Measurements from ENCODE around the gene AFTPH. TPM values are rescaled to one million over a fixed set of nuclear protein-coding genes. Genes with fewer than 3 reads are reported as not detected.

The AFTPH gene
- polyA plus RNA-seq, 1 experiment, result 22.0 TPM

GRCh38 chr2:64609227-64609941 lies 85.3 kb downstream of the AFTPH start:
- ChIA-PET CTCF (interaction anchor here (0.9 to 3.1 kb wide), 6 partner anchors 9 to 264 kb away, joined by 3 to 9 read pairs (median 4); no protein-coding TSS in a partner anchor), POLR2A (interaction anchor here (0.6 kb wide), 1 partner anchor 258 kb away, joined by 3 read pairs; no protein-coding TSS in a partner anchor)
- Histone ChIP-seq H3K4me3 (ENCODE audit: low read depth, low read length) (peak overlapping the region; percentile 41), H3K27me3 (ENCODE audit: control insufficient read depth, insufficient read depth, low read length) (peaks cover 50% of the 10 kb centered on the region), H3K9me3 (ENCODE audit: control insufficient read depth, insufficient read depth, low read length) (peaks cover under 1% of the 10 kb centered on the region), H3K27ac (ENCODE audit: low read depth, low read length) (no peak overlapping the region)
- DNase-seq (ENCODE audit: low read depth, low spot score), result no peak
- no peak; the same call in 1 of the 2 replicates for TF ChIP-seq CTCF (IDR thresholded peaks at IDR 0.05; ENCODE audit: low read depth, low read length)

GRCh38 chr2:64609942-64610281 lies 85.8 kb downstream of the AFTPH start:
- ChIA-PET POLR2A (no interaction called here), CTCF (interaction anchor here (0.9 to 3.1 kb wide), 5 partner anchors 9 to 263 kb away, joined by 3 to 9 read pairs (median 4); no protein-coding TSS in a partner anchor)
- Histone ChIP-seq H3K27ac (ENCODE audit: low read depth, low read length) (no peak overlapping the region), H3K4me3 (ENCODE audit: low read depth, low read length) (no peak overlapping the region), H3K27me3 (ENCODE audit: control insufficient read depth, insufficient read depth, low read length) (peaks cover 45% of the 10 kb centered on the region), H3K9me3 (ENCODE audit: control insufficient read depth, insufficient read depth, low read length) (no peaks in the 10 kb centered on the region; the same call in 1 of the 2 replicates)
- DNase-seq (ENCODE audit: low read depth, low spot score), result no peak
- no peak for TF ChIP-seq CTCF (IDR thresholded peaks at IDR 0.05; ENCODE audit: low read depth, low read length)

GRCh38 chr2:64610316-64610855 lies 86.3 kb downstream of the AFTPH start:
- Histone ChIP-seq H3K9me3 (ENCODE audit: control insufficient read depth, insufficient read depth, low read length) (no peaks in the 10 kb centered on the region; the same call in 1 of the 2 replicates), H3K27ac (ENCODE audit: low read depth, low read length) (no peak overlapping the region), H3K4me3 (ENCODE audit: low read depth, low read length) (no peak overlapping the region), H3K27me3 (ENCODE audit: control insufficient read depth, insufficient read depth, low read length) (peaks cover 45% of the 10 kb centered on the region)
- no peak for DNase-seq (ENCODE audit: low read depth, low spot score)
- ChIA-PET CTCF (interaction anchor here (0.9 to 1.8 kb wide), 2 partner anchors 8 to 16 kb away, joined by 4 to 9 read pairs; no protein-coding TSS in a partner anchor), POLR2A (no interaction called here)
- no peak for TF ChIP-seq CTCF (IDR thresholded peaks at IDR 0.05; ENCODE audit: low read depth, low read length)

- Histone ChIP-seq H3K27ac (ENCODE audit: low read depth, low read length) (no peak overlapping the region), H3K27me3 (ENCODE audit: control insufficient read depth, insufficient read depth, low read length) (peaks cover 50% of the 10 kb centered on the region), H3K9me3 (ENCODE audit: control insufficient read depth, insufficient read depth, low read length) (no peaks in the 10 kb centered on the region; the same call in 1 of the 2 replicates), H3K4me3 (ENCODE audit: low read depth, low read length) (no peak overlapping the region)
- ChIA-PET CTCF (no interaction called here), POLR2A (no interaction called here)
- no peak for TF ChIP-seq CTCF (IDR thresholded peaks at IDR 0.05; ENCODE audit: low read depth, low read length)
- no peak for DNase-seq (ENCODE audit: low read depth, low spot score)
Observed at GRCh38 chr2:64612575-64613195, 88.6 kb downstream of the AFTPH start.

- no peak for TF ChIP-seq CTCF (IDR thresholded peaks at IDR 0.05; ENCODE audit: low read depth, low read length)
- no peak for DNase-seq (ENCODE audit: low read depth, low spot score)
- peaks cover 55% of the 10 kb centered on the region for H3K27me3 ChIP-seq (ENCODE audit: control insufficient read depth, insufficient read depth, low read length)
- H3K27ac ChIP-seq (ENCODE audit: low read depth, low read length), result no peak overlapping the region
- POLR2A ChIA-PET, result no interaction called here
- no peak overlapping the region for H3K4me3 ChIP-seq (ENCODE audit: low read depth, low read length)
- CTCF ChIA-PET, result interaction anchor here (0.6 kb wide), 1 partner anchor 27 kb away, joined by 3 read pairs; no protein-coding TSS in a partner anchor
- no peaks in the 10 kb centered on the region; the same call in 1 of the 2 replicates for H3K9me3 ChIP-seq (ENCODE audit: control insufficient read depth, insufficient read depth, low read length)
Observed at GRCh38 chr2:64613276-64613675, 89.1 kb downstream of the AFTPH start.
